Inflammatory macrophage treated with lipopolysaccharide for 4 hours (primary cell): Measurements from ENCODE around the gene EIF3I.
"Not testable (repeated sequence)": the region's sequence is repeated elsewhere in the genome, so short reads cannot be mapped to it uniquely, and the experiment has no call there.

Experiments used
- DNase-seq: peaks from one replicate; pipeline ENCODE4 v3.0.0-alpha.2; 2020

The EIF3I gene

DNA sequence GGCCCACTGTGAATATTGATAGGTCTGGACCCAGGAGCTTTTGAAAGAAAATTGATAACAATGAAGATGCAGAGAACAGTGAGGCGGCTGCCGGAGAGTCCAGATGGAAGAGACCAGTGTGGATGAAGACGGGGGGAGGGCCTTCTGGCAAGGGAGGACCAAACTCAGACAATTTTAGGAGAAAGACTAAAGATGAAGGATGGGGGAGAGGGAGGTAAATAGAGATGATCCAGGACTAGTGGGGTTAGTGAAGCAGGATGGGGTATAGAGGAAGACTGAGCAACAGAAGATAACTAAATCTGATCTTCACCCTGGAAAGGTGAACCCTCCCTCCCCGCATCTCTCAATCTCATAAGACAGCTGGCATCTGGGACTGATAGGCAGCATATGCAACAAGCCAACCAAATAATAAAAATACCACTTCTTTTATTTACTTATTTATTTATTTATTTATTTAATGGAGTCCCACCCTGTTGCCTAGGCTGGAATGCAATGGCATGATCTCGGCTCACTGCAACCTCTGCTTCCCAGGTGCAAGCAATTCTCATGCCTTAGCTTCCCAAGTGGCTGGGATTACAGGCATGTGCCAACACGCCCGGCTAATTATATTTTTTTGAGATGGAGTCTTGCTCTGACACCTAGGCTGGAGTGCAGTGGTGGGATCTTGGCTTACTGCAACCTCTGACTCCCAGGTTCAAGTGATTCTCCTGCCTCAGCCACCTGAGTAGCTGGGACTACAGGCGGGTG lies 10.5 kb downstream of the EIF3I start:
- DNase-seq: no peak

DNA sequence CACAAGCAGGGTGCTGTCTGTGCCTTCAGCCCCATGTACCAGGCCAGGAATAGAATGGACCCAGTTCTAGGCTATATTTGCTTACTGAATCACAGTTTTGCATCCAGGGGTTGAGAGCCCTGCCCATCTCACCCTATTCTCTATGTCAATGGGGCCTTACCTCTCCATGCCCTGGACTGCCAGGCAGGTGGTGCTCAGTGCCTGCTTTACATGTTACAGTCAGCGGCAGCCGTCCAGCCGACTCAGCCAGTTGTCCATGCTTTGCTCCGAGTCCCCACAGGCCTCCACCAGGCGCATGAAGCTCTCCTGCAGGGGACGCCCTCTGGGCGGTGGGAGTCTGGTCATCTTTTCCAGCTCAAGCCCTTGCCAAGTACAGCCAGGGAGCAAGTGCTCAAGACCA lies 12.6 kb downstream of the EIF3I start:
- no peak for DNase-seq

DNA sequence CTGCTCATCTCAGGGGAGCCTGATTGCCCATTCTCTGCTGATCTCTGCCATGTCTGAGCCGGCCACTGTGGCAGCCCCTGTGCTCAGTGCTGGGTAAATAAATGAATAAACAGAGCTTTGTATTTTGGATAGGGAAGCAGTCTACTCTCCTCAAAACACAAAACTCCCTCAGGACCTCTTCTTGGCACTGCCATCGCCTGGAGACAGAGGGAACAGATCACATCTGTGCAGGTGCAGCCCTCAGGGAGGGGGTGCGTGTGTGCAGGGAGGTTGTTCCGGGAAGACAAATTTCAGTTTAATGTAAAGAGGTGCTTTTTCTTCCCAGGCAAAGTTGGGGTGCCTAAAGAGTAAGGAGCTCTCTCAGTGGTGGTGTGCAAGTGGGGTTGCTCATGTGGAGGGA lies 17.1 kb downstream of the EIF3I start:
- DNase-seq: no peak

DNA sequence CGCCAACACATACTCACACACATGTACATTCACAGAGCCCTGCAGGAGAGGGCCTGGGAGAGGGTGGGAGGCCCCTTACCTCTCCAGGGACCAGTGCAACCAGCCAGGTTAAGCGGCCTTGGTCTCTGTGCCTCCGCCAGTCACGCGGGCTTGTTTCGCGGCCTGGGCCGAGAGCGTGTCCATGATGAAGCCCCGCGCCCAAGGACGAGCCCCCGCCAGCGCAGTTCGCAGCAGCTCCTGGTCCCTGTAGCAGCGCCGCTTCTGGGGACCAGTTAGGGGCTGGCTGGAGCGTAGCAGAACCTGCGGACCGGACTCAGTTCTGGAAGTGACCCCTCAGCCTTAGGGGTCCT lies 17.6 kb downstream of the EIF3I start:
- DNase-seq: no peak

DNA sequence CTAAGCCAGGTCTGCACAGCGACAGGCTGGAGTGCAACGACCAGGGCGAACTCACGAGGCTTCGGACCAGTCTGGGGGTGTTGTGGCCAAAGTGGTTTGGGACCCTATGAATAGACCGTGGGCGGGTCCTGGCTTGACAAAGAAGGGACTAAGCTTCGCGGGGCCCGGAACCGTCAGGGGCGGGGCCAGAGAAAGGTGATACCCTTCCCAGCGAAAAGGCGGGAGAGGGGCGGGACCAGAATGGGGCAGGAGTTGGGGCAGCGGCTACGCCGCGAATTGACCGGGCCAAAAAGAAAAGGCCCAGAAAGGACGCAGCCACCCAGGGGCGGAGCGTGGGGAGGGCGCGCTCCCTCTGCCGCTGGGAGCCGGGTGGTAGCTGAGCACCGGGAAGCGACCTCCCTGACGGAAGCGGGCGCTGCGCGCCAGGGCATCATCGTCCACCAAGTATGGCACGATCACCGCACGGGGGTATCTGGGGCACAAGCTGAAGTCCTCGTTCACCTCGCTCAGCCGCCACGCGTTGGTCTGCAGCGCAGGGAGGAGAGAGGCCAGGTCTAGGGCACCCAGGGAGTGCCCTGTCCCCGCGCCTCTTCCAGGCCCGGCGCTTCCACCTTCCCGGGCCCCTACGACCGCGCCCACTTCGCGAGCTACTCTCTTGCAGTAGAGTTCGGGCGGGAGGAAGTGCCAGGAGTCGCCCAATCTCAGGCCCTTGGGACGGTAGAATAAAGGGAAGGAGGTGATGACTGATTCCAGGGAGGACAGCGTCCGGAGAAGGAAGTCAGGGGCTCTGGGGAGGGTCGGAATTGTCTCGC lies 18.1 kb downstream of the EIF3I start:
- DNase-seq: peak; percentile 57

DNA sequence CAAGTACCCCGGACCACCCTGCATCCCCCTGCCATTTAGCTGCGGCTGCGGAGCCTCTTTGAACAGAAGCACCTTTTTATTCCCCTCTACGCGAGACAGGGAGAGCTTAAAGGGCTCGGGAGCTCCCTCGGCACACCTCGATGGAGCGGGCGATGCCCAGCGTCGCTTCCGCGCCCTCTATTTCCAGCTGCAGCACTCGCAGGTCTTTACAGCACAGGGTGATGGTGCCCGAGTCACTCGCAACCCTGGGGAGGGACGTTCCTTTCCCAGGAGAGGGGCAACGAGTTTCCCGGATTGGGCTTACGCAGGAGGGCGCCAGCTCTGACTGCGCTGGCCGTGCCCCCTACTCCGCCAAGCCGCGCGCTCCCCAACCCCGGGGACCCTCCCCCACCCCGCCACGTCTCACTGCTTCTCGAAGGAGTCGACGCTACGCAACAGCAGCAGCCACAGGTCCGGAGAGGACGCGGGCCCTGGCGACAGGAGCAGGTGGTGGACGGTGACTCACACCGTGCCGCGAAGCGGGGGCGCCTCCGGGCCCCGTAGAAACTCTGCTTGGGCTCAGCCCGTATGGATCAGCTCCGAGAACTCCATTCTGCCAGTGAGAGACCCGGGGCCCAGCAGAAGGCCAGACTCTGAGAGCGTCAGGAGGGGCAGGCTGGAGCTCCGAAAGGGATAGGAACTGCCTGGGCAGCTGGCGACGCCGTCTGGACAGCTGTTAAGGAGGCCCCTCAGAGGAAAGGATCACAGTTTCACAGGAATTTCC lies 19.0 kb downstream of the EIF3I start:
- no peak for DNase-seq

DNA sequence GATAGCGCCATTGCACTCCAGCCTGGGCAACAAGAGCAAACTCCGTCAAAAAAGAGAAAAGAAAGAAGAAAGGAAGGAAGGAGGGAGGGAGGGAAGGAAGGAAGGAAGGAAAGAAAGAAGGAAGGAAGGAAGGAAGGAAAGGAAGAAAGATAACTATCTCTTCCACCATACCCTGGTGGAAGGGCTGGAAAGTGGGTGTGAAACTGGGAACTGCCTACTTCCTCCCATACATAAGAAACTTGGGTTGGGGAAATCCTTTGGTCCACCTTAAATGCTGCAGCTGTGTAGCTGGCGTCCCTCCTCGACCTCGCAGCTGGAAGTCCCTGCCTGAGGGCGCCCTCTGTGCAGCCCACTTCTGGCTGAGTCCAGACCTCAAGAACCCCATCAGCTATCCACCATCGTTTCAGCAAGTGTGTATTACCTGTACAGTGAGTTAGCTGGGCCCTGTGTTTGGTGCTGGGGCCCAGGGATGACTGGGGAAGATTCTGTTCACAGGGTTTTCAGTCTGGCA lies 20.2 kb downstream of the EIF3I start:
- DNase-seq: peak; percentile 52

DNA sequence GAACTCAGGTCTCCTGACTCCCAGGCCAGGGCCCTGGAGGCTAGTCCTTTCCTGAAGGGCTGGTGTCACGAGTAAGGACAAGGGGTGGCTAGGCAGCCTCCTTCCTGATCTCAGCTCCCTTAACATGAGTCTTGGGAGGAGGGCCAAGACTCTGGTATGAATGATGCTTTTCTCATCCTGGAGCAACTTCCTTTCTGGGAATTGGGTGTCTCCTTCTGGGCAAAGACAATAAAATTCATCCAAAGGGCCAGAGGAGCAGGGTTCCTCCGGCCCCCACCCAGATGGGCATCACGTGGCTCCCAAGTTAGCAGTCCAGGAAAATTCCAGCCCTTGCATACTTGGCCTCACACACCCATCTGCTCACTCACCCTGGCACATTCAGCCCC lies 24.7 kb downstream of the EIF3I start, which contains the start of gene FAM167B:
TSS of gene FAM167B (plus strand) at position 335 of the 386 bp plus-strand sequence. CDS start 200 bp downstream, outside the sequence.
- DNase-seq: no peak

DNA sequence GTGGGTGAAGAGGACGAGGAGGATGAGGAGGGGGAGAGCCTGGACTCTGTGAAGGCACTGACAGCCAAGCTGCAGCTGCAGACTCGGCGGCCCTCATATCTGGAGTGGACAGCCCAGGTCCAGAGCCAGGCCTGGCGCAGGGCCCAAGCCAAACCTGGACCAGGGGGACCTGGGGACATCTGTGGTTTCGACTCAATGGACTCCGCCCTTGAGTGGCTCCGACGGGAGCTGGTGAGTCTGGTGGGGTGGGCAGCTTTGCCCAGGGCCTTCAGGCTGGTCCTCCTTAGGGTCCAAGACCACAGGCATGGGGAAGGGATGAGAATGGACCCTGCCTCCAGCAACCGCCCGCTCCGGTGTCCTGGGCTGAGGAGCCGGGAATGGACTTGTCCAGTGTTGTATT lies 25.2 kb downstream of the EIF3I start:
- no peak for DNase-seq

DNA sequence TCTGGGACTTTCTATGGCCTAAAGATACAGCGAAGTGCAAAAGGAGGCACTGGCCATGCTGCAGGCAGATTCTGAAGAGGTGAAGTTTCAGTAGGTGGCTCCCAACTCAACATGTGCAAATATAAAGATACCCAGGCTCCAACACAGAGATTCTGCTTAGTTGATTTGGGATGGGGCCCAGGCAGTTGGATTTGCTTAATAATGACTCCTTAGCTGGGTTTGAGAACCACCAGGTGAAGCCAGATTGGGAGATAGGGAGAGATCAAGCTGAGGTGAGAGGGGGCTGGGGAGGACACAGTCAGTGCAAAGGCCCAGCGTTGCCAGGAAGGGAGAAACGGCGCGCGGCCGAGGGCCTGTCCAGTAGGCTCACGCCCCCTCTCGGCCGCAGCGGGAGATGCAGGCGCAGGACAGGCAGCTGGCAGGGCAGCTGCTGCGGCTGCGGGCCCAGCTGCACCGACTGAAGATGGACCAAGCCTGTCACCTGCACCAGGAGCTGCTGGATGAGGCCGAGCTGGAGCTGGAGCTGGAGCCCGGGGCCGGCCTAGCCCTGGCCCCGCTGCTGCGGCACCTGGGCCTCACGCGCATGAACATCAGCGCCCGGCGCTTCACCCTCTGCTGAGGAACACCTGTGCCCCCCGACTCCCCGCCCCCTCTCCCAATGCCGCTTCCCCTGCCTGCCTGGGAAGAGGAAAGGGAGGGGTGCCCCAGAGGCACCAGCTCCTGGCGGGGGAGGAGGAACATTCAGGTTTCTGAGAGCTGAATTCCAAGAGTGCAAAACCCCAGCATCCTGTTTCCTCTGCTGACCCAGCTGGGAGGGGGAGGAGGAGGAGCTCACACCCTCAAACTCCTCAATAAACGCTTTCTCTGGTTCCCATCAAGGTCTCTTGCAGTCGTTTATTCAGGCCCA lies 26.0 kb downstream of the EIF3I start:
- peak; percentile 78 for DNase-seq

DNA sequence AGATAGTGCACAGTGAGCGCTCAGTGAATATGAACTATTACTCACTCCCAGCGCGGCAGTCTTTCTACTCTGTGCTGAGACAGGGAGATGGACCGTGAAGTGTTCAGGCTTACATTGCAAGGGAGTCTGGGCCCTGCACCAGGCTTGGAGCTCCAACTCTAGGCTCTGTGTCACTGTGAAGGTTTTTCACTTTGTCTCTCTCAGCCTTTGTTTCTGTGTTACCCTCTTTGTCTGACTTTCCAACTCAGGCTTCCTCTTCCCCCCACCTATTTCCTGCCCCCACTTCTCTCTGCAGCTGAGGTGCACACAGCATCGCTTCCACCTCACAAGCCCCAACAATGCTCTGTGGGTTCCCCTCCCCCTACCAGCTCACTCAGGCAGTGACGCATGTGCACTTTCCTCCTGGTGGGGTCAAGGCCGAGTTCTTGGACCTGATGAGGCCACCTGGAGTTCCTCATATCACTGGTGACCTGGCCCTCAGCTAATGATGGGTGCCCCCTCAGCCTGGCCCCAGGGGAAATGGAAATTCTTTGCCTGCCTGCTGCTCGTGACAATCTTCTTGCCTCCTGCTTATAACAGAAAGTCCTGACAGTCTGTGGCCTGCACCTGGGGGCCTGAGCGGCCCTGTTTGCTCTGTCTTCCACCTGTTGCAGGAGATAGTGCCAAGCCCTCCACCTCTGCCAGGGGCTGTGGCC lies 27.8 kb downstream of the EIF3I start:
- no peak for DNase-seq

DNA sequence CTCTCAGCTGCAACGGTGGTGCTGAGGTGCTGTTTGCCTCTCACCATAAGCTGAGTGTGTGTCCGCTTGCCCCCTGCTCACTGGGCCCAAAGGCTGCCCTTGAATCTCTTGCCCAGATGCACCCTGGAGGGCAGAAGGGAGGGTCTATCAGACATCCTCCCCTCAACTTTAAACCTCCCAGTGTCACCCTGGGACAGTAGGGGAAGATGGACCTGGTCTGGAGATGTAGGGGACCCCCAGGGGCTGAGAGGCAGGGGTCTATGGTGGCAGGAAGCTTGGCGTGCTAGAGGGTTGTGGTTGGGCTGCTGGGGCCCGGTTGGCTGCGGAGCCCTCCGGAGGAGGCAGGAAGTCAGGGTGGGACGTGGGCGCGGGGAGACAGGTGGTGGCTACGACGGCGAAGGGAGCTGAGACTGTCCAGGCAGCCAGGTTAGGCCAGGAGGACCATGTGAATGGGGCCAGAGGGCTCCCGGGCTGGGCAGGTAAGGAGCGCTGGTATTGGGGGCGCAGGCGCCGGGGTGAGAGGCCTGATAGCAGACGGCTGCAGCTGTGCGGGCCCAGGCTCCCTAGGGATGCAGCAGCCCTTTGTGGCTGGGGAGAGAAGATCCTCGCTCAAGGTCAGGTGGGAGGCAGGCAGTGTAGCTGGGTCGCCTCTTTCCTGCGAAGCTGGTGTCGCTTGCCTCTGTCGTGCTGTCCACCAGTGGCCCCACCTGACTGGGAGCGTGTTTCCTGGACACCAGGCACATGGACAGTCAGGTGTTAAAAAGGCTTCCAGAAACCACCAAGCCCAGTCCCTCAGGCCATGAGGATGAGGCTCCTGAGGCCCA lies 28.9 kb downstream of the EIF3I start, which contains the start of gene LCK:
TSS of gene LCK (plus strand) at position 373 of the 824 bp plus-strand sequence. CDS start 23,065 bp downstream, outside the sequence.
- DNase-seq: no peak

DNA sequence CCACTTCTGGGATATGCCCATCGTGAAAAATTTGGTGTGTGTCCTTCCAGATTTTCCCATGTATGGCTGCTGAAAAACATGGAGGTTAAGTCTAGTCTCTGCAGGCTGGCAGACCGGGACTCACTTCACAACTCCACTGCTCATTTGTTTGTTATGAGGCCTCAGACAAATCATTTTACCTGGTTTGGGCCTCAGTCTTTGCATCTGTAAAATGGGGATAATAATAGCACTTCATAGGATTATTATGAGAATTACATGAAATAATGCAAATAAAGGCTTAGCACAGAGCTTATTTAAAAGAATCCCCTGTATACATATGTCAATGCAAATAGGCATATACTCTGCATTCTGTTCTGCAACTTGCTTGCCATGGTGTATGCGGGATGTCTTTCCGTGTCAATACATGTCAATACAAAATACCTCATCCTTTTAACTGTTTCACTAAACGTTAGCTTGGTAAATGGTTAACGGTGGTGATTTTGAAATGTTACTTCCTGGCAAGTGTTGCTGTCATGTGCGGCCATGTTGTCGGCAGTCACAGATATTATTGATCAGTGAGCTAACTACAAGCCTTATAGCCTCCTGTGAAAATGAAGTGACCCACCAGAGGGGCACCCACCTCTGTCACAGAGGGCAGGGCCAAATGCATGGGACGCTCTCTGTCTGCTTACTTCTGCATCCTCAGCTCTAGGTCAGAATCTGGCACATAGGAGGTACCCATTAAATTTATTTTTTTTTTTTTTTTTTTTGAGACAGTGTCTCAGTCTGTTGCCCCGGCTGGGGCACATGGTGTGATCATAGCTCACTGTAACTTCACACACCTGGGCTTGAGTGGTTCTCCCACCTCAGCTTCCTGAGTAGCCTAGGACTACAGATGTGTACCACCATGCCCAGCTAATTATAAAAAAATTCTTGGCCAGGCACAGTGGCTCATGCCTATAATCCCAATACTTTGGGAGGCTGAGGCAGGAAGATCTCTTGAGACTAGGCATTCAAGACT lies 33.2 kb downstream of the EIF3I start:
- DNase-seq: no peak

DNA sequence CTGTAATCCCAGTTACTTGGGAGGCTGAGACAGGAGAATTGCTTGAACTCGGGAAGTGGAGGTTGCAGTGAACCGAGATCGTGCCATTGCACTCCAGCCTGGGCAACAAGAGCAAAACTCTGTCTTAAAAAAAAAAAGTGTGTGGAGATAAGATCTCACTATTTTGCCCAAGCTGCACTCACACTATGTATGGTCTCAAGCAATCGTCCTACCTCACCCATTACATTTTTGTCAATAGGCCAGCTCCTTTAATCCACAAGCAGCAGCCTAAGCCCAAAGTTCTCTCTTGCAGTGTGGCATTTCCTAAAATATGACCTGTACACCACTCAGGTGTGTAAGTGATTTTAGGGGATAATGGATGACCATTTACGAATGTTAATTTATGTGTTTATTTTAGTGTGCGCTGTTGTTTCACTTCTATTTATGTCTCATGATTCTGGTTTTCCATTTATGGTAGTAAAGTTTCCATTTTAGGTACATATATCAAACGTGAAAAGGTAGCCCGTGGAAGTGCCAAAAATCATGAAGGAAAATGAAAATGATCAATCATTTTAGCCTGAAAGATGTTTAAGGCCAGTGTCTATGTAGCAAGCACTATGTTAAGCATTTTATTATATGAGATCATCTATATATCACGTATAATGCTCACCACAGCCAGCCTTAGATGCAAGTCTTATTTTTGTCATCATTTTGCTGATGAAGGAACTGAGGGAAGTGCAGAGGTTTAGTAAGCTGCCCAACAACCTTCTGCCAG lies 34.4 kb downstream of the EIF3I start:
- no peak for DNase-seq

DNA sequence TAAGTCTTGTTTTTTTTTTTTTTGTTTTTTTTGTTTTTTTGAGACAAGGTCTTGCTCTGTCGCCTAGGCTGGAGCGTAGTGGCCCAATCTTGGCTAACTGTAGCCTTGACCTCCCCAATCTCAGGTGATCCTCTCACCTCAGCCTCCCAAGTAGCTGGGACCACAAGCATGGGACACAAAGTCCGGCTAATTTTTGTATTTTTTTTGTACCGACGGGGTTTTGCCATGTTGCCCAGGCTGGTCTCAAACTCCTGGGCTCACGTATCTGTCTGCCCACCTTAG lies 35.0 kb downstream of the EIF3I start:
- no peak for DNase-seq

DNA sequence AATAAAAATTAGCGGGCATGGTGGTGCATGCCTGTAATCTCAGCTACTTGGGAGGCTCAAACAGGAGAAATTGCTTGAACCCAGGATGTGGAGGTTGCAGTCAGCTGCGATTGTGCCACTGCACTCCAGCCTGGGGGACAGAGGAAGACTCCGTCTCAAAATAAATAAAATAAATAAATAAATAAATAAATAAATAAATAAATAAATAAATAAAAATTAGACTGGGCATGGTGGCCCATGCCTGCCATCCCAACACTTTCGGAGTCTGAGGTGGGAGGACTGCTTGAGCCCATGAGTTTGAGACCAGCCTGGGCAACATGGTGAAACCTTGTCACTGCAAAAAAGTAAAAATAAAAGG lies 41.0 kb downstream of the EIF3I start:
- not testable (repeated sequence) for DNase-seq

DNA sequence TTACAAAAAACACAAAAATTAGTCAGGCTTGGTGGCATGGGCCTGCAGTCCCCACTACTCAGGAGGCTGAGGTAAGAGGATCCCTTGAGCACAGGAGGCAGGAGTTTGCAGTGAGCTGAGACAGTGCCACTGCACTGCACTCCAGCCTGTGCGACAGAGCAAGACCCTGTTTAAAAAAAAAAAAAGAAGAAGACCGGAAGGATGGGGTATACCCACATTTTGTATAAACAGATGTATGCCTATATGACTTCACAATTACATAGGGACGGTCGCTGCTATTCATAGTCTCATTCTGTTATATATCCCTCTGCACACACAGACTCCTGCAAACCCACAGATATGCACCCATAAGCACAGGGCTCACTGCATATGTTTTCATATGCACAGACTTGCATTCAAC lies 41.5 kb downstream of the EIF3I start:
- no peak for DNase-seq

DNA sequence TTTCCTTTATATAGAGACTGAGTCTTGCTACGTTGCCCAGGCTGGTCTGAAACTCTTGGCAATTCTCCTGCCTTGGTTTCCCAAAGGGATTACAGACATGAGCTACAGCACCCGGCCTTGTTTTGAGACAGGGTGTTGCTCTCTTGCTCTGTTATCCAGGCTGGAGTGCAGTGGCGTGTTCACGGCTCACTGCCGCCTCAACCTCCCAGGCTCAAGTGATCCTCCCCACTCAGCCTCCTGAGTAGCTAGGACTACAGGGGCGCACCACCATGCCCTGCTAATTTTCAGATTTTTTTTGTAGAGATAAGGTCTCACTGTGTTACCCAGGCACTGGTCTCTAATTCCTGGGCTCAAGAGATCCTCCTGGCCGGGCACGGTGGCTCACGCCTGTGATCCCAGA lies 43.6 kb downstream of the EIF3I start:
- no peak for DNase-seq
